GM21360 (cell line): Measurements from ENCODE around the gene ANO7.
"Not testable (repeated sequence)": the region's sequence is repeated elsewhere in the genome, so short reads cannot be mapped to it uniquely, and the experiment has no call there.

ENCODE experiments used
- ATAC-seq: cut with Tn5 transposase; IDR thresholded peaks from one replicate; pipeline ENCODE4 v1.9.1; 2021; ENCODE audit warnings: mild to moderate bottlenecking, moderate library complexity; ENCODE audit not compliant: unreplicated experiment

Gene ANO7

GRCh38 chr2:241189856-241190201, 1.4 kb downstream of the ANO7 start:
- ATAC-seq: no peak

DNA sequence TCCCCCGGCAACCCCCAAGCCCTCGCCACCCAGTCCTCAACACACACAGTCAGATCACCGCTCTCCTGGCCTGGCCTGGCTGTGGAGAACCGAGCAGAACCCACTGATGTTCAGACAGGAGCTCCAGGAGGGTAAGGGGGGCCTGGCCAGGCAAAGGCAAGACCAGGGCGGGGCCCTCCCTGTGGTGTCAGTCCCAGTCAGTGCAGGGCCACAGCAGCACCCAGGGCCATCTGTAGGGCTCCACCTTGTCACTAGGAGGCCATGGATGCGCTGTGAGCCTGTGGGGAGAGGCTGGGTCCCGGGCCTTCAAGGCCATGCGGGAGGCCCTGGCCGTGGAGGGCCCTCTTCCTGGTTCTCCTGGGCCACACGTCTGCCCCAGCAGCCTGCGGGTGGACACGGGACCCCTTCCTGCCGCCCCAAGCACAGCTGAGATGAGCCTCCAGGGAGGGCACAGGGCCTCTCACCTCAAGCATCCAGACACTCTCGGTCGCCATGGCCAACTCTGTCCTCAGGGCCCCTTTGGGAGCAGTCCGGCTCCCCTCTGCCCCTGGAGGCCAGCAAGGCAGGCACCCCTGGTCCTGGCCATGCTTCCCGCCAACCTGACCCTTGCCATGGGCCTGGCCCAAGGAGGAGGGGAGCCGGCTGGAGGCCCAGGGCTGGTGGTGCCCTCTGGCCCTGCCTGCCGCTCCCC, 2.0 kb downstream of the ANO7 start:
- no peak for ATAC-seq

DNA sequence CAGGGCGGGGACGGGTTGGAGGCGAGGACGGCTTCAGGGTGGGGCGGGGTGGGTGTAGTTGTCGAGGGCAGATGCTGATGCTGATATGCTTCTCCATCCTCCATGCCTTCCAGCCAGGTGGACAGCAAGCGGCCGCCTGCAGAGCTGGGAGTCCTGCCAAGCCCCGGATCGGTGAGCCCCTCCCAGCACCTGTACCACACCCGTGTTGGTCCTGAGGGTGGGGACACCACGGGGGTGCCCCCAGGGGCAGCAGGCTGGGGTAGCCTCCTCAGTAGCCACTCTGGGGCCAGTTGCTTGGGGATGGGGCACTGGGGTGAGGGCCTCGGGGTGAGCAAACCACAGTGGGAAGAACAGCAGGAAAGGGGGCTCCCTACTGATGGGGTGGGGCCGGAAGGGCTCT, 2.6 kb downstream of the ANO7 start:
- no peak for ATAC-seq

GRCh38 chr2:241193271-241193670, 4.8 kb downstream of the ANO7 start:
- no peak for ATAC-seq

DNA sequence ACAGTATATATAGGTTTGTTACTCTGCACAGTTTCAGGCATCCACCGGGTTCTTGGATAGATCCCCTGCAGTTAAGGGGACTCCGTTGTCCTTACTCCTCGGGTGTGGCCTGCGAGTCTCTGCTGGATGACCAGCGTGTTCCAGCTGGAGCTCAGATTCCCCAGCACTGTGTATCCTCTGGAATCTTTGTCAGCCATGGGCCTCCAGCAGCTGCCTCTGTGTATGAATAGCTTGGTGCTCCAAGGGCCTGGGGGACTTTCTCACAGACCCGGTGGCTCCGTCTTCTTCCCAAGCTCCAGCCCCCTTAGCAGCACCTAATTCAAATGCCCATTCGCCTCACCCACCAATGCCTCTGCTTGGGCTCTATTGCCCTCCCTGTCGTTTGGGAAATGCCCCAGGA, 6.3 kb downstream of the ANO7 start:
- ATAC-seq: no peak

DNA sequence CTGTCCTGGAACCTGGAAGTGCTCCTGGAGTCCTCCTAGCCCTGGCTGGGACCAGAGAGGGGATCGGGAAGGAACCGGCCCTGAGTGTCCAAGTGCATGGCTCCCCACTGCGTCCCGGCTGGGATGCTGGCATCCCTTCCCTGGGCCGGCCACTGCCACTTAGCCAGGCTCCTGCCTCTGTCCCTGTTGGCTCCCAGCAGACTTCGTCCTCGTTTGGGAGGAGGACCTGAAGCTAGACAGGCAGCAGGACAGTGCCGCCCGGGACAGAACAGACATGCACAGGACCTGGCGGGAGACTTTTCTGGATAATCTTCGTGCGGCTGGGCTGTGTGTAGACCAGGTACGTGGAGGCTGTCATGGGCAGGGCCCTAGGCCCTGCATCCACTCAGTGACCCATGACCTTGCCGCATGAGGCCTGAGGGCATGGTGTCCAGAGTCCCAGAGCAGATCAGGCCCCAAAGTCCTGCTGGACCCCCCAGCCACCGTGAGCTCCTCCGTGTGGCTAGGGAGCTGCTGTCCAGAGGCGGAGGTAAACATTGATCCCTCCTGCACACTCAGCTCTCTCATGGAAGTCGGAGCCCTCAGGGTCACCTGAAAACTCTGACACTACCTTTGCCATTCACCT, 7.1 kb downstream of the ANO7 start:
- no peak for ATAC-seq

- not testable (repeated sequence) for ATAC-seq
Measured at GRCh38 chr2:241197246-241197645, 8.8 kb downstream of the ANO7 start.

DNA sequence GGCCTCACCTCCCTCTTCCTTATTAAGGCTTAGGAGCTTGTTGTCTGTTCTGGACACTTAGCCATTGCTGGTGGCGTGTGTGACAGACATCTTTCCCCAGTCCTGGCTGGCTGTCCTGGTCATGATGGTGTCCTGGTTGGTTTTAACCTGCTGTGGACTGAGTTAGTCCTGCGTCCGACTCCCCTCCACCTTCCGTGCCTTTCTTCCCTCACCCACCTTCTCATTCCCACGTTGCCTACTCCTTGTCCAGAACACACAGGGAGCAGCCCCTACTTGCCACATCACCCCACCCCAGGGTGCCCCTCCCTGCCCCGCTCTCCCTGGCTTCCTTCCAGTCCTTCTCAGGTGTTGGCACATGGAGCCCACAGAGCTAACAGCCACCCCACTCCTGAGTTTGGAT, 9.5 kb downstream of the ANO7 start:
- ATAC-seq: no peak

DNA sequence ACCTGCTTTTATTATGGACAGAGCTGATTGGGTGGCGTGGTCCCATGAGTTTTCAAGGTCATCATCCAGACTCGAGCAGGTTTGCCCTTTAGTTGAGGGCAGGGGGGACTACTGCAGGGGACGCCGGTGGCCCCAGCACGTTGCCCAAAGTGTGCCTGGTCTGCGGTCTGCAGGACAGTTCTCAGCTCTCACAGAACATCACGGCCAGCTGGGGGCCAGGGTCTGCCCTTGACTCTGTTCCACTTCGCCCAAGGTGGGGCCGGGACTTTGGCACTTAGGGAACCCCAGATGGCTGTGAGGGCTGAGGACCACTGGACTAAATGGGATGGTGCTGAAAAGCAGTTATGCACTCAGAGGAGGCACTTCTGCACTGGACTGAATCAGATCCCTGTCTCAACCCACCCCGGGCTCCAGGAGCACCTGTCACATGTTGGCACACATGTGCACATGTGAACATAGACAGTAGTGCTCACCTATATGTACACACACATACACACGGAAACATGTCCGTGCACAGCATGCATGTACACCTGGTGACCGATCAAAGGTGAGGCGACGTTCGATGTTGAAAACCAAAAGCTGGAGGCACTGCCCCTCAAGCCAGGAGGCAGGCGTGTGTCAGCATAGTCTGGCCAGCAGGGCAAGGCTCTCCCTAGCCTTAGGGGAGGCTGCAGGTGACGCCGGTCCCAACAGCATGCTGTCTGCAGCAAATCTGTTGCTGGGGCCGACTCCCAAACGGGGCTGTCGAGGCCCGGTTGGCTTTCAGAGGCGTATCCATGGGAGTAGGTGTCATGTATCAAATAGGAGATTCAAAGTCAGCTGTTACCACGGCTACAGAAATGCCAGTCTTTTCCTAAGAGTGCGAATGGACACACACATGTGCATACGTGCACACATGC, 10.2 kb downstream of the ANO7 start:
- ATAC-seq: no peak

- no peak for ATAC-seq
Measured at GRCh38 chr2:241199286-241199685, 10.8 kb downstream of the ANO7 start.

- no peak for ATAC-seq
Measured at GRCh38 chr2:241199897-241200821, 11.7 kb downstream of the ANO7 start.

DNA sequence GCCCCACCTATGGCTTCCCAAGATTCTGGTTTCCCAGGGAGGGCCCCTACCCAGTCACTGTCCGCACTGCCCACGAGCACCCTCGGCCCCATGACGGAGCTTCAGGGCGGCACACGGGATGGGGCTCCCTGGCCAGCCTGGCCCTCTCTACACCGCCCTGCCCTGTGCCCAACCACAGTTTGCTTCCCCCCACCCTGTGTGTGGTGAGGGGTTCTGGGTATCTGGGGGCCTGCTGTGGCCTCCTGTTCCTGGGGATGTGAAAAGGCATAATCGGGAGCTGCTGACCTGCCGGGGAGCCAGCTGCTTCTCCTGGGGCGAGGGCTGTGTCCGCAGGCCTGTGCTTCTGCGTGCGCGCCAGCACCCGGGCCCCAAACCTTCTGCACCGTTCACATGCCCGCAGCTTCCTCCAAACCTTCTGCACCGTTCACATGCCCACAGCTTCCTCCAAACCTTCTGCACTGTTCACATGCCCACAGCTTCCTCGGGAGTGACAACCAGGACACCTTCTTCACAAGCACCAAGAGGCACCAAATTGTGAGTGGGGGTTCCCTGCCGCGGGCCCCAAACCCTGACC, 12.4 kb downstream of the ANO7 start:
- no peak for ATAC-seq

- no peak for ATAC-seq
Measured at GRCh38 chr2:241201445-241202267, 13.2 kb downstream of the ANO7 start.

- ATAC-seq: no peak
Measured at GRCh38 chr2:241202268-241202585, 13.8 kb downstream of the ANO7 start.

DNA sequence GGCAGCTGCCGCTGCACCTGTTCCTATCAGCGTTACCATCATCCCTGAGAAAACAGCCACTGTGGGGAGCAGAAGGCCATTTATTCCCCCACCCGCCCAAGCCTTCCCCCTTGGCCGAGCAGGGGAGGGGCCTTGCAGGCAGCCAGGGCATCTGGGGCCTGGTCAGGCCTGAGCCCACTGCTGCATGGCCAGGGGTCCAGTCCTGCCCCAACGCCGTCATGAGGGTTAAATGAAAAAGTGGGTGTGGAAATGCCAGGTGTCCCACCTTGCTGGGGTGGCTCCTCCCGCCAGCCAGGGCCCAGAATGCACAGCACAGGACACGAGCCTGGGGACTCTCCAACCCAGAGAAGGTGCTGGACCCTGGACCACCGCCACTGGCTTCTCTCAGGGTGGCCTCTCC, 14.2 kb downstream of the ANO7 start:
- ATAC-seq: no peak

DNA sequence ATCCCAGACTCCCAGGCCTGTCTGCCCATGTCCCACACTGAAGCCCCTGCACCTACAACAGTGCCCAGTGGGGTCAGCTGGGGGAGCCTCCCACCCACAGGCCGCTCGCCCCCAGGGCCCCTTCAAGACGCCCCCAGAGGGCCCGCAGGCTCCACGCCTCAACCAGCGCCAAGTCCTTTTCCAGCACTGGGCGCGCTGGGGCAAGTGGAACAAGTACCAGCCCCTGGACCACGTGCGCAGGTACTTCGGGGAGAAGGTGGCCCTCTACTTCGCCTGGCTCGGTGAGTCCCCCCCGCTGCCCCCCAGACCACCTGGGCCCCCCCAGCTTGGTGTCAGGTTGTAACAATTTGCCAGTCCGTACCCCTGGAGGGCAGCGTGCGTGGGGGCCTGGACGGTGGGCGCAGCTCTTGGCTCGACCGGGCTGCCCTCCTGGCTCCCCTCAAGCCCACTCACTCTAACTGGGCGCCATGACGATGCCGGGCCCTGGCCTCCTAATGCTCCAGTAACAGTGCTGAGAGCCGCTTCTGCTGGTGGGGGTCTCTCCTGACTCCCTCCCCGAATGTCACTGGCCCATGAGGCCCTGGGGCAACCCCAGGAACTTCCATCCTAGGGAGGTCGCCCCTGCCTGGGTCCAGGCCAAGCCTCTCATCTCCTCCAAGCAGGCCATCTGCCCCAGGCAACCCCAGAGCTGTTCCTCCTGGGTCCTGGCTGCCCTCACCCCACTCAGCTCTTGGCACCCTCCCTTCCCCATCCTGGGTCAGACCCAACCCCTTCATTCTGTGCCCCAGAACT, 14.9 kb downstream of the ANO7 start:
- no peak for ATAC-seq

GRCh38 chr2:241204010-241204384, 15.5 kb downstream of the ANO7 start:
- ATAC-seq: no peak

DNA sequence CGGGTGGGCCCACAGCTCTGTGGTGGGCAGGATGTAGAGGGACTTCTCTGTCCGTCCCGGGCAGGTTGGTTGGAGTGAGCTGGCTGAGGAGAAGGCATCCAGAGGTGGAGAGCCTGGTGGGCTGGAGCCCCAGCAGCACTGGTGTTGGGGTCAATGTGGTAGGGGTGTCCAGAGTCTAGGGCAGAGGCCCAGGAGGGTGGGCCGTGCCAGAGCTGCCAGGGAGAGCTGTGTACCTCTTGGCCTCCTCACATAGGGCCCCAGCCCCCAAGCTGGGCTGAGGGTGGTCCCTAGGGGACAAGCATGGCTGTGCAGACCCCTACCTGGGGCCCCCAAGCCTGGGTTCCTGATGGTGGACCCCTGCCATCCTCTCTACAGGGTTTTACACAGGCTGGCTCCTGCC, 16.0 kb downstream of the ANO7 start:
- no peak for ATAC-seq

- ATAC-seq: no peak
Measured at GRCh38 chr2:241205086-241205485, 16.6 kb downstream of the ANO7 start.
